K562 (cell line): ENCODE results near the gene ARHGAP10. TPM values are rescaled to one million over a fixed set of nuclear protein-coding genes. Genes with fewer than 3 reads are reported as not detected.

ENCODE experiments used
- ATAC-seq: fragments of 200-7000 bp; cut with Tn5 transposase; 3 replicates; pipeline ENCODE4 v1.9.1; 2020; ENCODE audit warnings: moderate library complexity
- BruUV-seq: library from RNA; stranded (reverse); fragments of 400-500 nt; replicated peaks from 2 replicates; lab custom pipeline; 2021; lab: Mats Ljungman, UMichigan
- CTCF ChIA-PET: fragments of 300-600 bp; formaldehyde crosslinking; extraction: SDS; loops from one replicate; lab custom pipeline; 2021; ENCODE audit warnings: low intra/inter-chr PET ratio; lab: Yijun Ruan, JAX
- POLR2A ChIA-PET: fragments of 300-600, 350-650 bp; sonication (Branson Sonifier 250); formaldehyde crosslinking; extraction: SDS; loops from one replicate; lab custom pipeline; 2021; ENCODE audit warnings: antibody characterized with exemption, inconsistent platforms; lab: Yijun Ruan, JAX
- DNase-seq, 4 experiments: peaks; one replicate each; pipeline versions ENCODE4 v3.0.0 to v3.0.0-alpha.2; 2011 to 2018; ENCODE audit warnings: low spot score in 3 of 4, mixed read lengths in 3 of 4; ENCODE audit errors: extremely low read depth in 1 of 4
- FAIRE-seq: peaks from 2 replicates; lab custom pipeline; 2011; peaks lifted over from hg19 to GRCh38; lab: Jason Lieb, UNC
- H2AFZ ChIP-seq: 2 replicates; pipeline ENCODE4 v1.6.0; 2011; ENCODE audit warnings: low read depth, low read length, control low read depth, inconsistent platforms
- H3K27ac ChIP-seq: fragments of 200-600 bp; 3 replicates; pipeline ENCODE4 v1.8.0; 2011; ENCODE audit warnings: low read depth, mild to moderate bottlenecking, control low read depth, inconsistent platforms, low read length, moderate library complexity, mixed read lengths; ENCODE audit errors: extremely low read depth
- H3K27me3 ChIP-seq, 2 experiments: fragments of 300-600 bp in 1 of 2; 2 replicates in 1 of 2; 3 replicates in 1 of 2; pipeline versions ENCODE4 v1.6.0 to v1.8.0; 2011; ENCODE audit warnings: inconsistent platforms in 2 of 2, low read length in 2 of 2, mild to moderate bottlenecking in 1 of 2, mixed read lengths in 1 of 2, moderate library complexity in 1 of 2; ENCODE audit not compliant: control insufficient read depth in 2 of 2, insufficient read depth in 2 of 2
- H3K36me3 ChIP-seq: fragments of 300-600 bp; 3 replicates; pipeline ENCODE4 v1.8.0; 2011; ENCODE audit warnings: mild to moderate bottlenecking, low read length, inconsistent platforms; ENCODE audit not compliant: control insufficient read depth, insufficient read depth
- H3K4me1 ChIP-seq, 2 experiments: fragments of 200-600 bp in 1 of 2; replicated peaks in 1 of 2; 2 replicates in 1 of 2; 3 replicates in 1 of 2; pipeline versions ENCODE4 v1.5.1 to v1.8.0; 2011; ENCODE audit warnings: inconsistent platforms in 2 of 2, low read length in 2 of 2, mild to moderate bottlenecking in 1 of 2, mixed read lengths in 1 of 2, moderate library complexity in 1 of 2; ENCODE audit not compliant: control insufficient read depth in 2 of 2, insufficient read depth in 2 of 2
- H3K4me2 ChIP-seq: 2 replicates; pipeline ENCODE4 v1.6.1; 2011; ENCODE audit warnings: low read length, control low read depth, inconsistent platforms, mixed read lengths; ENCODE audit not compliant: insufficient read depth
- H3K4me3 ChIP-seq: fragments of 200-600 bp; sonication (generic), shearing (Covaris generic); 2 replicates; pipeline ENCODE4 v1.5.1; 2016; ENCODE audit warnings: control low read depth, inconsistent platforms
- H3K79me2 ChIP-seq: fragments of 200-600 bp; 3 replicates; pipeline ENCODE4 v1.8.0; 2011; ENCODE audit warnings: low read length, inconsistent platforms; ENCODE audit not compliant: control insufficient read depth, insufficient read depth
- H3K9ac ChIP-seq, 2 experiments: 2 replicates each; pipeline versions ENCODE4 v1.6.0 to v1.6.1; 2011; ENCODE audit warnings: low read depth in 2 of 2, low read length in 2 of 2, control low read depth in 1 of 2, inconsistent platforms in 1 of 2, mild to moderate bottlenecking in 1 of 2, mixed read lengths in 1 of 2; ENCODE audit not compliant: insufficient read depth in 1 of 2
- H3K9me1 ChIP-seq: one replicate; pipeline ENCODE4 v1.6.0; 2011; ENCODE audit warnings: inconsistent platforms, mild to moderate bottlenecking, low read length, moderate library complexity; ENCODE audit not compliant: control insufficient read depth, insufficient read depth
- H3K9me3 ChIP-seq: replicated peaks from 2 replicates; pipeline ENCODE4 v1.5.1; 2011; ENCODE audit warnings: low read depth, low read length, inconsistent platforms; ENCODE audit not compliant: control insufficient read depth, insufficient read depth
- H4K20me1 ChIP-seq: replicated peaks from 2 replicates; pipeline ENCODE4 v1.6.1; 2011; ENCODE audit warnings: low read length, inconsistent platforms, mixed read lengths; ENCODE audit not compliant: control insufficient read depth, insufficient read depth
- BHLHE40 ChIP-seq: IDR thresholded peaks from 2 replicates; pipeline ENCODE4 v1.6.1; 2011; ENCODE audit warnings: low read length, improper control_type of control experiment
- SAP30 ChIP-seq: fragments of 200-600 bp; sonication (generic); IDR thresholded peaks from 2 replicates; pipeline ENCODE4 v1.6.1; 2012; ENCODE audit warnings: borderline replicate concordance, low read depth, mild to moderate bottlenecking, moderate library complexity, low read length, control low read depth, inconsistent platforms; ENCODE audit not compliant: insufficient read depth, poor library complexity, severe bottlenecking
- ZNF699 ChIP-seq: fragments of 250-450 bp; sonication (Bioruptor Pico); IDR thresholded peaks from 2 replicates; pipeline ENCODE4 v1.8.0; 2021; ENCODE audit warnings: mild to moderate bottlenecking, moderate library complexity; ENCODE audit not compliant: insufficient replicate concordance
- WGBS: fragments of 100-300 bp; shearing (Covaris generic); methylation state at CpG from one replicate; pipeline ENCODE4 v1.1.6; 2016; ENCODE audit warnings: low coverage, mixed read lengths; ENCODE audit not compliant: insufficient coverage; ENCODE audit errors: missing lambda C conversion rate; 5-methylcytosine and 5-hydroxymethylcytosine counted together
- in situ Hi-C: fragments of 300-500 bp; cut with MboI; formaldehyde crosslinking; loops from 4 replicates; pipeline ENCODE4 v1.15.0; 2018; ENCODE audit warnings: inconsistent platforms, mixed read lengths
- intact Hi-C: fragments of 100-400 bp; cut with micrococcal nuclease; formaldehyde crosslinking; loops from 2 replicates; pipeline ENCODE4 v1.14.2; 2022
- polyA plus RNA-seq, 8 experiments: library from polyadenylated mRNA; depleted of rRNA in 4 of 8; stranded (reverse) in 5 of 8; unstranded in 3 of 8; fragments of >200 nt; fragmentation: Nextera tagmentation in 2 of 8; fragmentation: Illumina TruSeq in 1 of 8; extraction: Ambion mirVana in 2 of 8; extraction: Trizol in 1 of 8; gene quantifications; 2 replicates each; pipeline versions ENCODE4 v1.2.1 to v1.2.3, GENCODE V29; 2011 to 2014; ENCODE audit warnings: inconsistent platforms in 1 of 8, missing spikeins in 1 of 8
- total RNA-seq, 7 experiments: library from RNA; depleted of rRNA in 6 of 7; stranded (reverse); fragments of >200 nt in 6 of 7; fragmentation: Illumina TruSeq in 2 of 7; extraction: Trizol in 2 of 7; gene quantifications; 2 replicates each; pipeline versions ENCODE4 v1.2.1 to v1.2.3, GENCODE V29; 2011 to 2021; ENCODE audit warnings: low replicate concordance in 1 of 7
- TF ChIP-seq, protein P1 (sequence below): sonication (generic); formaldehyde crosslinking; IDR thresholded peaks from 2 replicates; pipeline ENCODE4 v1.8.0; 2023; ENCODE audit warnings: mild to moderate bottlenecking, missing genetic modification reagents
- TF ChIP-seq, protein P2 (sequence below): fragments of 450-650 bp; formaldehyde crosslinking; IDR thresholded peaks from 2 replicates; pipeline ENCODE4 v1.4.0; 2020; ENCODE audit warnings: mild to moderate bottlenecking, mixed read lengths

ARHGAP10 gene
- total and polyA plus RNA-seq, 9 of the 15 experiments (the other 6 are each of a cell fraction or from before 2014, with no cell fraction given), result 0.03 to 0.22 (median 0.06) TPM; not detected in 3

DNA sequence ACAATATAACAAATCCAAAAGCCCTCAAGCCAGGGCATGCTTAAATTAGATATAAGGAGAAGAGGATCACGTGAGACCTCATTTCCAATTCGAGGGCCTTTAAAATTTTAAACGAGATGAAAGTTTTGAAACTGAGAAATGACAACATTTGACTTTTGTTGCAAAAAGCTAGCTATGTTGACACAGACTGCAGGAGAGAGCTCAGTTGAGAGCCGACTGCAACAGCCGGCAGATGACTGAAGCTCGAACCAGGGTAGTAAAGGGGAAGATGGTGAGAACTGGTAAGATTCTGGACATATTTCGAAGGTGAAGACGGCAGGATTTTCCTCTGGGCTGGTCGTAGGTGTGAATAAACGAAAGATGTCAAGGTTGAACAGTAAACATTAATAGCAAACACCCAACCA, 48.7 kb upstream of the ARHGAP10 start:
- ATAC-seq (peak; percentile 41), DNase-seq (peak in 3 of 4 experiments; percentile 9 to 21 (median 20)), FAIRE-seq (peak; percentile 26)
- TSS peak; percentile 62 for BruUV-seq
- ChIA-PET POLR2A (interaction anchor here (1.4 to 2.3 kb wide), 3 partner anchors 10 to 67 kb away, joined by 3 to 11 read pairs (median 7); partner anchors contain the start of gene TMEM184C), CTCF (no interaction called here)
- Histone ChIP-seq H3K27me3 (no peaks in the 10 kb centered on the region), H3K9ac (peak overlapping the region; percentile 84 to 97; a peak in 3 of 4 replicates), H3K27ac (peak overlapping the region; percentile 89), H4K20me1 (no peaks in the 10 kb centered on the region), H3K4me2 (peak overlapping the region; percentile 84), H3K4me3 (peak overlapping the region; percentile 79), H3K79me2 (peaks cover 32% of the 10 kb centered on the region), H2AFZ (peak overlapping the region; percentile 96), H3K4me1 (peaks cover 4 to 7% of the 10 kb centered on the region in 2 experiments; a peak in 3 of 5 replicates), H3K9me3 (no peaks in the 10 kb centered on the region), H3K36me3 (peaks cover 17% of the 10 kb centered on the region; the same call in 2 of the 3 replicates), H3K9me1 (no peaks in the 10 kb centered on the region)
- peak; percentile 10 for TF ChIP-seq SAP30
- TF ChIP-seq, protein P1, sequence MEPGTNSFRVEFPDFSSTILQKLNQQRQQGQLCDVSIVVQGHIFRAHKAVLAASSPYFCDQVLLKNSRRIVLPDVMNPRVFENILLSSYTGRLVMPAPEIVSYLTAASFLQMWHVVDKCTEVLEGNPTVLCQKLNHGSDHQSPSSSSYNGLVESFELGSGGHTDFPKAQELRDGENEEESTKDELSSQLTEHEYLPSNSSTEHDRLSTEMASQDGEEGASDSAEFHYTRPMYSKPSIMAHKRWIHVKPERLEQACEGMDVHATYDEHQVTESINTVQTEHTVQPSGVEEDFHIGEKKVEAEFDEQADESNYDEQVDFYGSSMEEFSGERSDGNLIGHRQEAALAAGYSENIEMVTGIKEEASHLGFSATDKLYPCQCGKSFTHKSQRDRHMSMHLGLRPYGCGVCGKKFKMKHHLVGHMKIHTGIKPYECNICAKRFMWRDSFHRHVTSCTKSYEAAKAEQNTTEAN (CRISPR knock-in tag), result no peak
- peak; percentile 43; the same call in 1 of the 2 replicates for TF ChIP-seq BHLHE40
- no peak for TF ChIP-seq ZNF699 (CRISPR knock-in tag)
- TF ChIP-seq, protein P2, sequence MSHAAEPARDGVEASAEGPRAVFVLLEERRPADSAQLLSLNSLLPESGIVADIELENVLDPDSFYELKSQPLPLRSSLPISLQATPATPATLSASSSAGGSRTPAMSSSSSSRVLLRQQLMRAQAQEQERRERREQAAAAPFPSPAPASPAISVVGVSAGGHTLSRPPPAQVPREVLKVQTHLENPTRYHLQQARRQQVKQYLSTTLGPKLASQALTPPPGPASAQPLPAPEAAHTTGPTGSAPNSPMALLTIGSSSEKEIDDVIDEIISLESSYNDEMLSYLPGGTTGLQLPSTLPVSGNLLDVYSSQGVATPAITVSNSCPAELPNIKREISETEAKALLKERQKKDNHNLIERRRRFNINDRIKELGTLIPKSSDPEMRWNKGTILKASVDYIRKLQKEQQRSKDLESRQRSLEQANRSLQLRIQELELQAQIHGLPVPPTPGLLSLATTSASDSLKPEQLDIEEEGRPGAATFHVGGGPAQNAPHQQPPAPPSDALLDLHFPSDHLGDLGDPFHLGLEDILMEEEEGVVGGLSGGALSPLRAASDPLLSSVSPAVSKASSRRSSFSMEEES (CRISPR knock-in tag), result peak; percentile 51
- WGBS, result 0% methylated on average over 10 of the region's 10 CpGs
- intact Hi-C loops, result no loop called here
- in situ Hi-C loops, result no loop called here
